ENCODE measurements around the gene KLF5. TPM values are rescaled to one million over a fixed set of nuclear protein-coding genes. Genes with fewer than 3 reads are reported as not detected.

KLF5 gene
- total RNA-seq, 2 donors from 2014 or later: 334 to 424 TPM

DNA sequence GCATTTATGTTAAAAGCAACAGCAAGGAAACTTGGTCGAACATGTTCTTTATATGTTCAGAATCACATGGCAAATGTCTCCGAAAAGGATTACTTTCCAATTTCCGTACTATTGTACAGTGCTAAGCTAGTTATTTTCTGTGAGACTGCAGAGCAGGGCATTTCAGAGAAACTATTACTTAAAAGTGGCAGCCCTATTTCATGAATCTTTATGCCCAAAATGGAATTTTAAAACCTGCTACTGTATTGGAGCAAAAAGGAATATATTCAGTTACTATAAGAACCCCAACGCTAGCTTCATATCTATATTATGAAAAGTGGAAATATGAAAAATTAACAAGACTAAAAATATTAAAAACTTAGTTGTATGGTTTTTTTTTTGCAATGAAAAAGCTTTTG is 2.2 kb upstream of the KLF5 start:
- Histone ChIP-seq H3K9ac (ENCODE audit: low read depth in 2 of 2, low read length in 2 of 2) (peak overlapping the region in 1 of 2 donors; percentile 81), H3K4me3 (no peak overlapping the region)
- intact Hi-C loops (cut with DNase I): loop anchor here (10.0 kb wide), 1 partner anchor 658 kb away; no protein-coding TSS in a partner anchor

DNA sequence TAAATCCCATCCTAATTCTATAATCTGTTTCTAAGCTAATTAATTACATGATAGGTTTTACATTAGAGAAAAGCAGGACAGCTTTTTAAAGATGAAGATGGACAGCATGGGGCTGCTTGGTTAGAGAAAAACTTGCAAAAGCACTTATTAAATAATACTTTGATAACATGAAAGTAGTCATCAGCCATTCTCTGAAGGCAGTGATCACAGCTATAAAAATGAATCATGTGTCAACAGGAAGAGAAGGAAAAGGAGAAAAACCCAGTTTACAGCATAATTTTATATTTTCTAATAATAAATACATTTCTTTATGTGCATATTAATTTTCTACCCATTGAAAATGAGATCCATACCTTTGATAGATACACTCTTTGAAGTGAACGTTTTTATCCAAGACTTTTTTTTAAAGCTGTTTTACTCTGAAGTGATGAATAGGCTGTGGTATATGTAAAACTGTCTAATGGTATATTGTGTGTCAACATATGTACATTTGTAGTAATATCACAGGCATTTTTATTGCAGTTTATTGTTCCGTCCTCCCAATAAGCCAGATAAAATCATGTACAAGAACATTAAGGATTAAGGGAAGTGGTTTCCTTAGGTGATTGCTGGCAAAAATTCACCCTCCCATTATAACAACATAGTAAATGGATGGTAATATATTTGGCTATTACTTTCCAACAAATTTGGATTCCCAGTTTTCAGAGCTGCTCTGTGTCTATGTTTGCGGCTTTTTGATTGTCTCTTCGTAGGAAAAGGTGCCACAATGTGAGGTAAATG is 1.3 kb upstream of the KLF5 start:
- Histone ChIP-seq H3K9ac (ENCODE audit: low read depth in 2 of 2, low read length in 2 of 2) (peak overlapping the region; percentile 57 to 81), H3K9me3 (no peaks in the 10 kb centered on the region), H3K27me3 (no peaks in the 10 kb centered on the region), H3K36me3 (no peaks in the 10 kb centered on the region), H3K27ac (peak overlapping the region; percentile 72), H3K4me1 (no peaks in the 10 kb centered on the region), H3K4me3 (peak overlapping the region; percentile 77)
- no peak for DNase-seq
- intact Hi-C loops (cut with DNase I): loop anchor here (10.0 kb wide), 1 partner anchor 657 kb away; no protein-coding TSS in a partner anchor
- TF ChIP-seq, protein P1, sequence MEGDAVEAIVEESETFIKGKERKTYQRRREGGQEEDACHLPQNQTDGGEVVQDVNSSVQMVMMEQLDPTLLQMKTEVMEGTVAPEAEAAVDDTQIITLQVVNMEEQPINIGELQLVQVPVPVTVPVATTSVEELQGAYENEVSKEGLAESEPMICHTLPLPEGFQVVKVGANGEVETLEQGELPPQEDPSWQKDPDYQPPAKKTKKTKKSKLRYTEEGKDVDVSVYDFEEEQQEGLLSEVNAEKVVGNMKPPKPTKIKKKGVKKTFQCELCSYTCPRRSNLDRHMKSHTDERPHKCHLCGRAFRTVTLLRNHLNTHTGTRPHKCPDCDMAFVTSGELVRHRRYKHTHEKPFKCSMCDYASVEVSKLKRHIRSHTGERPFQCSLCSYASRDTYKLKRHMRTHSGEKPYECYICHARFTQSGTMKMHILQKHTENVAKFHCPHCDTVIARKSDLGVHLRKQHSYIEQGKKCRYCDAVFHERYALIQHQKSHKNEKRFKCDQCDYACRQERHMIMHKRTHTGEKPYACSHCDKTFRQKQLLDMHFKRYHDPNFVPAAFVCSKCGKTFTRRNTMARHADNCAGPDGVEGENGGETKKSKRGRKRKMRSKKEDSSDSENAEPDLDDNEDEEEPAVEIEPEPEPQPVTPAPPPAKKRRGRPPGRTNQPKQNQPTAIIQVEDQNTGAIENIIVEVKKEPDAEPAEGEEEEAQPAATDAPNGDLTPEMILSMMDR (IDR thresholded peaks at IDR 0.05): no peak

More for the DNA sequence above, 2.2 kb upstream of the KLF5 start:
- Histone ChIP-seq H3K27me3 (no peaks in the 10 kb centered on the region), H3K4me1 (no peaks in the 10 kb centered on the region), H3K9me3 (no peaks in the 10 kb centered on the region), H3K36me3 (no peaks in the 10 kb centered on the region), H3K27ac (no peak overlapping the region)
- TF ChIP-seq, protein P1 (IDR thresholded peaks at IDR 0.05): no peak
- DNase-seq: no peak

DNA sequence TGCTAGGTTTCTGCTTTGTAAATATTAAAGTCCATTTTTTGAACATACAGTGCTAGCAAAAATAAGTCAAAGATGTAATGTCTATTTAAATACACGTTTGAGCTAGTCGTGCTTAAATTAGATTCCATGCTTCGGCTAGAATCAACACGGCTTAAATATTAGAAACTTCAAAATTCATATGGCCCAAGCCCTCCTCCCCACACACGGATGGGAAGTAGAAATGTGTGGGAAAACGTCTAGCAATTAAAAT is 816 bp upstream of the KLF5 start:
- Histone ChIP-seq H3K4me3 (peak overlapping the region; percentile 77), H3K4me1 (no peaks in the 10 kb centered on the region), H3K27ac (peak overlapping the region; percentile 72), H3K9ac (ENCODE audit: low read depth in 2 of 2, low read length in 2 of 2) (peak overlapping the region; percentile 57 to 81), H3K9me3 (no peaks in the 10 kb centered on the region), H3K27me3 (no peaks in the 10 kb centered on the region), H3K36me3 (no peaks in the 10 kb centered on the region)
- TF ChIP-seq, protein P1 (IDR thresholded peaks at IDR 0.05): no peak
- DNase-seq: no peak
- intact Hi-C loops (cut with DNase I): loop anchor here (10.0 kb wide), 1 partner anchor 657 kb away; no protein-coding TSS in a partner anchor

DNA sequence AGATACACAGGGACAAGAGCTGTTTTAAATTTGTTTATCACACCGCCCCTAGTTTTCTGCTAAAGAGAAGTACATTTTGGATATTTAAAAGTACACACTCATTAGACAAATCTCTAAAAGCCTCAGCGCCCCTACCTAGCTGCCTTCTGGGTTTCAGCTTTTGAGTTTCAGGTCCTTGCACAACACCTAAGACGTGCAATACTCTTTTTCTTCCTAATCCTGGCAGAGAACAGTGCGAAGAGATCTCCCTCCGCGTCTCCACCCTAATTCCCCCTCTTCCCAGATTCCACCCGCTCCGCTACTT is 421 bp upstream of the KLF5 start:
- DNase-seq: no peak
- Histone ChIP-seq H3K9ac (ENCODE audit: low read depth in 2 of 2, low read length in 2 of 2) (peak overlapping the region; percentile 57 to 81), H3K36me3 (no peaks in the 10 kb centered on the region), H3K27me3 (no peaks in the 10 kb centered on the region), H3K27ac (peak overlapping the region; percentile 72), H3K9me3 (no peaks in the 10 kb centered on the region), H3K4me1 (no peaks in the 10 kb centered on the region), H3K4me3 (peak overlapping the region; percentile 77)
- TF ChIP-seq, protein P1 (IDR thresholded peaks at IDR 0.05): no peak
- intact Hi-C loops (cut with DNase I): loop anchor here (10.0 kb wide), 1 partner anchor 656 kb away; no protein-coding TSS in a partner anchor

DNA sequence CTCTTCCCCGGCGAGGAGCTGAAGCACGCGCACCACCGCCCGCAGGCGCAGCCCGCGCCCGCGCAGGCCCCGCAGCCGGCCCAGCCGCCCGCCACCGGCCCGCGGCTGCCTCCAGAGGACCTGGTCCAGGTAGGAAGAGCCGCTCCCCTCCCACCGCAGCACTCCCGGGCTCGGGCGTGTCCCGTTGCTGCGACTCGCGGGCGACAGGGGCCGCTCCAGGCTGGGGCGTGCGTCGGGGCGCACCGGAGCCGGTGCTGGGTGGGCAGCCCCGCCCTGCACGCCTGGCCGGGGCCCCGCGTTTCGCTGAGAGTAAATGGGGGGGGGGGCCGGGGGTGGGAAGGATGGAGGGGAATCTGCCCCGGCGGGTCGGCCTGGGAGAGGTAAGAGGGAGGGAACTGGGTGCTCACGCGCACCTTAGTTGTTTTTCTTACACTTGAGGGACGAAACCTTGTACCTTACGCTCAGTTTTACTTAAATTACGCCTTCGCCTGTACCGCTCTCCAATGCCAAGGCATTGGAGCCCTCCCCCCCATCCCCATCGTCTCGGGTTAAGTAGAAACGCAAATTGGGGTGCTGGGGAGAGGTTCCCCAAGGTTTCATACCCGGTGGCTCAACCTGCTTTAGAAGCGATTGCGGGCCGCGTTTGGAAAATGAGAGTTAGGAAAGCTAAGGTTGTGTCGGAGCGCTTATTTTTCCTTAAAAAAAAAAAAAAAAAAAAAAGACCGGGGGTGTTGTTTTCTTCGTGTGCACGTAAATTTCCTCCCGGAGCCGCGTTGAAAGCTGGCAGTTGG is 850 bp downstream of the KLF5 start:
- peak overlapping the region; percentile 77 for H3K4me3 ChIP-seq
- peak overlapping the region; percentile 88 to 99 for H3K9ac ChIP-seq (ENCODE audit: low read depth in 2 of 2, low read length in 2 of 2)
- DNase-seq: peak; percentile 45
- TF ChIP-seq, protein P1 (IDR thresholded peaks at IDR 0.05): no peak
- H3K27ac ChIP-seq: peak overlapping the region; percentile 72
- H3K9me3 ChIP-seq: no peaks in the 10 kb centered on the region
- H3K36me3 ChIP-seq: no peaks in the 10 kb centered on the region
- intact Hi-C loops (cut with DNase I): loop anchor here (10.0 kb wide), 1 partner anchor 655 kb away; no protein-coding TSS in a partner anchor
- no peaks in the 10 kb centered on the region for H3K27me3 ChIP-seq
- H3K4me1 ChIP-seq: no peaks in the 10 kb centered on the region
